ENCODE measurements around the gene ASNSD1.
"Not testable (repeated sequence)": the region's sequence is repeated elsewhere in the genome, so short reads cannot be mapped to it uniquely, and the experiment has no call there.

The ASNSD1 gene

DNA sequence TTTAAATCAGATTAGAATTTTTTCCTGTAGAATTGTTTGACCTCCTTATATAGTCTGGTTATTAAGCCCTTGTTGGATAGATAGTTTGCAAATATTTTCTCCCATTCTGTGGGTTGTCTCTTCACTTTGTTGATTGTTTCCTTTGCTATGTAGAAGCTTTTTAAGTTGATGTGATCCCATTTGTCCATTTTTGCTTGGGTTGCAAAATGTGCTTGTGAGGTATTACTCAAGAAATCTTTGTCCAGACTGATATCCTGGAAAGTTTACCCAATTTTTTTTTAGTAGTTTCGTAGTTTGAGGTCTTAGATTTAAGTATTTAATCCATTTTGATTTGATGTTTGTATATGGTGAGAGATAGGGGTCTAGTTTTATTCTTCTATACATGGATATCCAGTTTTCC, 26.5 kb downstream of the ASNSD1 start:
- not testable (repeated sequence) for DNase-seq (ENCODE audit: low read depth)

DNA sequence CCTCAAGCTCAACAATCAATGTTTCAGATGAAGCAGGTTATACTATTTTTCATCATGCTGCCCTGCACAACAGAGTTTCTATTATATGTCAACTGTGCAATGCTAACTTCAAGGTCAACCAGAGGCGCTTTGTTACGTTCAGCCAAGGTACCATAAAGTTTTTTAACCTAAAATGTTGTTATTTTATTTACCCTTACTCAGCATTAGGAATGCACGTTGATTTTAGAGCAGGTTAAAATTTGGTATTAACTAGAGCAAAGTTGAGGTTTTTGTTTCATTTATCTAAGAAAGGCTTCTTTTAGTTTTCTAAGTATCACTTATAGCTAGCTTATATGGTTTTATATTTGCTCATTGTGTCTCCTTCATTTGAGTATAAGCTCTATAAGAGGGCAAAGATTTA, 35.0 kb downstream of the ASNSD1 start:
- DNase-seq (ENCODE audit: low read depth) = no peak

DNA sequence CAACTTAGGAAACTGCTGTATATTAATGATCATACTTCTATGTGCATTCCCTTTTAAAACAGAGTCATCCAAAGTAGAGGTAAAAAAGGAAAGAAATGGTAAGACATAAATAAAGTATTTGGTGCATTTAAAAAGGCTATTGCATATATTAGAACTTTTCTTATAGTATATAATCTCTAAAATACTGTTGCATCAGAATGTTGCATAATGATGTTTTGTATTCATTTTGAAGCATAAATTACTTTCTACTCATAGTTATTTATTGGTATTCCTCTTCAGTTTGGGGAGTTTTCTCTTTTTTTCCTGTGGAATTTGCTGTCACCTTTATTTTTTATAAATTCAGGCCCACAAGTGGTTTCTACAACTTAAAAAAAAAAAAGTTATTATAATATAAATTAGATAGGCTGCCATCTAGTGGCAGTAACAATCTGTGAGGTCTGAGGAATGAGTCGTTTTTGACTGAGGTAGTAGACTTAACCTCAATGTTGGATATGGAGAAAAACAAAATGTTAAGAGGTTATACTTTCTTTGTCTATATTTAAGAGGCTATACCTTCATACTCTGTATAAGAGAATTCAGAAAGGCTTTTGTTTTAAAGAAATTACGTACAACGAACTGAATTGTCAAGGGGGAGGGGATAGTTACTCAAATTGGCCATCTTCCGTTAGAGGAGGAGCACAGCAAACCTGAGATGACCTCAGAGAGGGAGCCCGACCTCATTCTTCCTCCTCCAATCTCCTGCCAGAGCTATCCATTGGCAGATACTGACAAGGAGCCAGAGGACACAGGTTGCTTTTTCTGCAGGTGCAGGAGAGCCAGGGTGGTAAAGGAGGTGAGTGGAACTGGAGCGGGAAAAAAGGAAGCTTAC, 37.0 kb downstream of the ASNSD1 start:
- no peak for DNase-seq (ENCODE audit: low read depth)

DNA sequence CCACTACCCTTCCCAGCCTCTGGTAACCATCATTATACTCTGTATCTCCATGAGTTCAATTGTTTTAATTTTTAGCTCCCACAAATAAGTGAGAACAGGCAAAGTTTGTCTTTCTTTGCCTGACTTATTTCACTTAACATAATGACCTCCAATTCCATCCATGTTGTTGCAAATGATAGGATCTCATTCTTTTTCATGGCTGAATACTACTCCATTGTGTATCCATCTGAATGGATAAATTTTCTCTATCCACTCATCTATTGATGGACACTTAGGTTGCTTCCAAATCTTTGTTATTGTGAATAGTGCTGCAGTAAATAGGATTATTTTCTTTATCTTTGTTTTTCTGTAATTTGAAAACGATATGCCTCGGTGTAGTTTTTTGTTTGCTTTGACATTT, 39.4 kb downstream of the ASNSD1 start:
- no peak for DNase-seq (ENCODE audit: low read depth)

DNA sequence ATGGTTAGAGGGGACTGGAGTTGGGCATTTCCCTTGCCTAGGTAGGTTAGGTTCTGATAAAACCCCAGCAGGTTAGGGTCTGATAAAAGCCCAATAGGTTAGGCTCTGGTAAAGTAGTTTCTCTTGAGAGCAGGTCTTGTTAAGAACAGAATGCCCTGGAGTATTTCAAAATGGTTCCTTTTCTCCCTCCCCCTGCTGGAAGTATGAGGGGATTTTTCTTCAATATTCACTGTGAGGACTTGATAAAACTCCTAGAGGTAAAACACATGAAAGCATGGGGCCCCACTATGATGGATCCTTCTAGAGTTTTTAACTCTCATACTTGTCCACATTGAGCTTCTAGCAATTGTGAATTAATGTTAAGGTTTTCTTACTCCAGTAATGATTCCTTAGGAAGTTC, 40.8 kb downstream of the ASNSD1 start:
- DNase-seq (ENCODE audit: low read depth) = no peak

DNA sequence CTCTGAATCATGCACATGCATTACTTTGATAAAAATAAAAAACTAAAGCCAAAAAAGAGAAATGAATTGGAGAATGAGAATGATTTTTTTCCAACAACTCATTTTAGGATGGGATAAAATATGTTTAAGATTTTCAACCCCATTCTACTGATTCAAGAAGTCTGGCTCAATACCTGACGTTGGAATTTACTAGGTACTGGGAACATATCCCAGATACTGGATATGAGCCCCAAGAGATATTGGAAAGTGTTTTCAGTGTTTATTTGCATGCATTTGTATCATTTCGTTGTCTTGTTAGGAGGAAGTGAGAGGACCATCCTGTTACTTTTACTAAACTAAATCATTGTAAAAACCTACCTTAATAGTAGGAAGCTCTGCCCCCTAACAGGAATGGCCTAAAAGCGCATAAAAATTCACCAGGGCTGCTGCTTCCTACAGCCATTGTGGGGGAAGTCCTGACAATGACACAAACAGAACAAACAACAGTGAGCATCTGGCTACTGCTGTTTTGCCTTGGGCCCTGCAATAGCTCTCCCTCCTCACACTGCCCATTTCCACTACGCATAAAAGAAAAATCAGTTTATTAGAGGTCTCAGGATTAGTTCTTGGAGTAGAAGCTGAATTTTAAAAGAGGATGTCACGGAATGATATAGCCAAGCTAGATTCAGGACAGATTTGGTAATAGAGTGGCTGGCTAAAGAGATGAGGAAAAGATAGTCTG, 48.4 kb downstream of the ASNSD1 start:
- DNase-seq (ENCODE audit: low read depth) = no peak

DNA sequence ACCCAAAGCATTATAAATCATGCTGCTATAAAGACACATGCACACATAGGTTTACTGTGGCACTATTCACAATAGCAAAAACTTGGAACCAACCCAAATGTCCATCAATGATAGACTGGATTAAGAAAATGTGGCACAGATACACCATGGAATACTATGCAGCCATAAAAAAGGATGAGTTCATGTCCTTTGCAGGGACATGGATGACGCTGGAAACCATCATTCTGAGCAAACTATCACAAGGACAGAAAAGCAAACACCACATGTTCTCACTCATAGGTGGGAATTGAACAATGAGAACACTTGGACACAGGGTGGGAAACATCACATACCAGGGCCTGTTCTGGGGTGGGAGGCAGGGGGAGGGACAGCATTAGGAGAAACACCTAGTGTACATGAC, 56.3 kb downstream of the ASNSD1 start:
- not testable (repeated sequence) for DNase-seq (ENCODE audit: low read depth)

DNA sequence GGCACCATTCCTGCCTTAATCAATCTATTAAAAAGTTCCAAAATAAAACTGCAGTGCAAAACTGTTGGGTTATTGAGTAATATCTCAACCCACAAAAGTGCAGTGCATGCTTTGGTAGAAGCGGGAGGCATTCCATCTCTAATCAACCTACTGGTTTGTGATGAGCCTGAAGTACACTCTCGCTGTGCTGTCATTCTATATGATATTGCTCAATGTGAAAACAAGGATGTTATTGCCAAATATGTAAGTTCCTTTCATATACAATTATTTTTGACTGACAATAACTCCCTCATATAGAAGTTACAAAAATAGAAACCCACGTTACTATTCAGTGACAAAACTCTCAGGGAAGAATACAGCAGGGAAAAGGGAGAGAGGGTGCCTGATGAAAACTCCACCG, 58.3 kb downstream of the ASNSD1 start:
- no peak for DNase-seq (ENCODE audit: low read depth)

All from stimulated activated CD8-positive, alpha-beta memory T cell treated with anti-CD3 and anti-CD28 coated beads, Interleukin-7, amount 100 ng/mL, for 24 hours (primary cell).